ENCODE results near the gene USP10.

DNA sequence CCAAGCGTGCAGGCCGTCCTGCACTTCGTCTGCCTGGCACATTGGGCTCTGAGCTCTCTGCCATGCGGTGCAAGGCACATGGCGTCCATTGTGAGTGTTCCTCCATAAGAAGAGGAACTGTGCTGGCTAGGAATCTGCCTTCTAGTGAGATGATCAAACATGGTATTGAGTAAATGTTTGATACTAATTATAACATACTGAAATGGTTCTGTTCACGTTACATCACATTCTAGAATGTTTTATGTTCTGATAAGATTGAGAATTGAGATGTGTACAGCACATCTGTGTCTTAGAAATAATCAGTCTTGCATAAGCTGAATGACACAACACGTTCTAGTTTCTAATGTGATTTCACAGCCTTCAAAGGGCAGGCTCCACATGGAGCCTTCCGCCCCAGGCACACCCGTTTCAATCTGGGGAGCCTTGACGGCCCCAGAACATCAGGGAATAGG is 42.9 kb downstream of the USP10 start:
- TF ChIP-seq POLR2A (IDR thresholded peaks at IDR 0.05), result no peak
- TF ChIP-seq, protein P1, sequence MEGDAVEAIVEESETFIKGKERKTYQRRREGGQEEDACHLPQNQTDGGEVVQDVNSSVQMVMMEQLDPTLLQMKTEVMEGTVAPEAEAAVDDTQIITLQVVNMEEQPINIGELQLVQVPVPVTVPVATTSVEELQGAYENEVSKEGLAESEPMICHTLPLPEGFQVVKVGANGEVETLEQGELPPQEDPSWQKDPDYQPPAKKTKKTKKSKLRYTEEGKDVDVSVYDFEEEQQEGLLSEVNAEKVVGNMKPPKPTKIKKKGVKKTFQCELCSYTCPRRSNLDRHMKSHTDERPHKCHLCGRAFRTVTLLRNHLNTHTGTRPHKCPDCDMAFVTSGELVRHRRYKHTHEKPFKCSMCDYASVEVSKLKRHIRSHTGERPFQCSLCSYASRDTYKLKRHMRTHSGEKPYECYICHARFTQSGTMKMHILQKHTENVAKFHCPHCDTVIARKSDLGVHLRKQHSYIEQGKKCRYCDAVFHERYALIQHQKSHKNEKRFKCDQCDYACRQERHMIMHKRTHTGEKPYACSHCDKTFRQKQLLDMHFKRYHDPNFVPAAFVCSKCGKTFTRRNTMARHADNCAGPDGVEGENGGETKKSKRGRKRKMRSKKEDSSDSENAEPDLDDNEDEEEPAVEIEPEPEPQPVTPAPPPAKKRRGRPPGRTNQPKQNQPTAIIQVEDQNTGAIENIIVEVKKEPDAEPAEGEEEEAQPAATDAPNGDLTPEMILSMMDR (IDR thresholded peaks at IDR 0.05), result no peak
